ENCODE results near the gene ZNF341.

Gene ZNF341

DNA sequence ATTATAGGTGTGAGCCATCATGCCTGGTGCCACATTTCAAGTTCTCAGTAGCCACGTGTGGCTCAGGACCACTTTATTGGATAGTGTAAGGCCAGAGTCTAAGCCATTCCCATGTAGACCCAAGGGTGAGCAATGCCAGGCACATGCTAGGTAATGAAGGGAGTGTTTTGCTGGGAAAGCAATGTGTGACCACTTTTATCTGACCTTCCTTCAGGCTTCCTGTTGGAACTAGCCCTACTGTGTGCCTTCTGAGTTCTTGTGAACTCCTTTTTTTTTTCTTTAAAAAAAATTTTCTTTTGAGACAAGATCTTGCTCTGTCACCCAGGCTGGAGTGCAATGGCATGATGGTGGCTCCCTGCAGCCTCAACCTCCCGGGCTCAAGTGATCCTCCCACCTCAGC lies 33.3 kb downstream of the ZNF341 start:
- no peaks in the 10 kb centered on the region for H3K27me3 ChIP-seq (replicated peaks)
- peaks cover 2% of the 10 kb centered on the region for H3K36me3 ChIP-seq (replicated peaks)
- TF ChIP-seq, protein P1, sequence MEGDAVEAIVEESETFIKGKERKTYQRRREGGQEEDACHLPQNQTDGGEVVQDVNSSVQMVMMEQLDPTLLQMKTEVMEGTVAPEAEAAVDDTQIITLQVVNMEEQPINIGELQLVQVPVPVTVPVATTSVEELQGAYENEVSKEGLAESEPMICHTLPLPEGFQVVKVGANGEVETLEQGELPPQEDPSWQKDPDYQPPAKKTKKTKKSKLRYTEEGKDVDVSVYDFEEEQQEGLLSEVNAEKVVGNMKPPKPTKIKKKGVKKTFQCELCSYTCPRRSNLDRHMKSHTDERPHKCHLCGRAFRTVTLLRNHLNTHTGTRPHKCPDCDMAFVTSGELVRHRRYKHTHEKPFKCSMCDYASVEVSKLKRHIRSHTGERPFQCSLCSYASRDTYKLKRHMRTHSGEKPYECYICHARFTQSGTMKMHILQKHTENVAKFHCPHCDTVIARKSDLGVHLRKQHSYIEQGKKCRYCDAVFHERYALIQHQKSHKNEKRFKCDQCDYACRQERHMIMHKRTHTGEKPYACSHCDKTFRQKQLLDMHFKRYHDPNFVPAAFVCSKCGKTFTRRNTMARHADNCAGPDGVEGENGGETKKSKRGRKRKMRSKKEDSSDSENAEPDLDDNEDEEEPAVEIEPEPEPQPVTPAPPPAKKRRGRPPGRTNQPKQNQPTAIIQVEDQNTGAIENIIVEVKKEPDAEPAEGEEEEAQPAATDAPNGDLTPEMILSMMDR (IDR thresholded peaks at IDR 0.05; ENCODE audit: low read depth, low read length, missing control alignments) = no peak
- in situ Hi-C loops (cut with HindIII; ENCODE audit: low pct_ligation_motif_present, low sequenced_read_pairs) = no loop called here
- H3K27ac ChIP-seq = no peak overlapping the region
- H3K4me3 ChIP-seq (ENCODE audit: low read depth, low read length) = no peak overlapping the region
- DNase-seq = no peak

DNA sequence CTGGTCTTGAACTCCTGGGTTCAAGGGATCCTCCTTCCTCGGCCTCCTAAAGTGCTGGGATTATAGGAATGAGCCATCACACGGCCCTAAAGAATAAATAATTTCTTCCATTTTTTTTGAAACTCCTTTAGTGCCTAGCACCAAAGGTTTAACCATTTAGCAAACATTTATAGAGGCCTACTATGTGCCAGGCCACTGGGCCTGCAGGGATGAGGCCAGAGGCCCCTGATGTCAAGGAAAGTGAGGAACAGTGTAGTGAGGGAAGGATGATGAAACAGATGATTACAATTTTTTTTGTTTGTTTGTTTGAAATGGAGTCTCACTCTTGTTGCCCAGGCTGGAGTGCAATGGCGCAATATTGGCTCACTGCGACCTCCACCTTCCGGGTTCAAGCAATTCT lies 33.8 kb downstream of the ZNF341 start:
- DNase-seq = no peak
- Histone ChIP-seq H3K27me3 (replicated peaks) (no peaks in the 10 kb centered on the region), H3K27ac (no peak overlapping the region), H3K4me3 (ENCODE audit: low read depth, low read length) (no peak overlapping the region), H3K36me3 (replicated peaks) (peaks cover 2% of the 10 kb centered on the region)
- in situ Hi-C loops (cut with HindIII; ENCODE audit: low pct_ligation_motif_present, low sequenced_read_pairs) = no loop called here
- TF ChIP-seq, protein P1 (IDR thresholded peaks at IDR 0.05; ENCODE audit: low read depth, low read length, missing control alignments) = no peak

DNA sequence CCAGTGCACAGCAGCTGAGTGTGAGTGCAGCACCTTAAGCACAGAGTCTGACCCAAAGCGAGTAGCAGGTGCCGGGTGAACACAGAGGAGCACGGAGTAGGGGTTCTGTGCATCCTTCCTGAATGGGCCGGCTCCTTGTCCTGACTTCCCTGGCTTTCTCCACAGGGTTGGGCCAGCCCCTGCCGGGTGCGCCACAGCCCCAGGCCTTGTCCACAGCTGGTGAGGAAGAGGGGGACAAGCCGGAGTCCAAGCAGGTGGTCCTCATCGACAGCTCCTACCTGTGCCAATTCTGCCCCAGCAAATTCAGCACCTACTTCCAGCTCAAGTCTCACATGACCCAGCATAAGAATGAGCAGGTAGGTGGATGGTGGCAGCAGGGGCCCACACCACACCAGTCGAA lies 34.9 kb downstream of the ZNF341 start:
- no peak overlapping the region for H3K4me3 ChIP-seq (ENCODE audit: low read depth, low read length)
- in situ Hi-C loops (cut with HindIII; ENCODE audit: low pct_ligation_motif_present, low sequenced_read_pairs) = no loop called here
- TF ChIP-seq, protein P1 (IDR thresholded peaks at IDR 0.05; ENCODE audit: low read depth, low read length, missing control alignments) = no peak
- DNase-seq = no peak
- H3K27ac ChIP-seq = no peak overlapping the region
- H3K27me3 ChIP-seq (replicated peaks) = no peaks in the 10 kb centered on the region
- peaks cover 2% of the 10 kb centered on the region for H3K36me3 ChIP-seq (replicated peaks)

DNA sequence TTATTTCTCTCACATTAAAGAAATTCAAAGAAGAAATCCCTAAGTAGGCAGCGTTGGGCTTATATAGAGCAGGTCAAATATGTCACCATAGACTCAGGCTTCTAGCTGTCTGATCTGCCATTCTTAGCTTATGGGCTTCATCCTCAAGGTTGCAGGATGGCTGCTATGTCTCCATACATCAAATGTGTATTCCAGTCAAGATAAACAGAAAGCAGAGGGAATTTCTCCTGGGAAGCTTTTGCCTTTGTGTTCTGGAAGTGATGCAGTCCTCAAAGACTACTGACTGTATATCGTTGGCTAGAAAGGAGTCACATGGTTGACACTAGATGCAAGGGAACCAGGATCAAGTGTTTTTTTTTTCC lies 36.0 kb downstream of the ZNF341 start:
- TF ChIP-seq, protein P1 (IDR thresholded peaks at IDR 0.05; ENCODE audit: low read depth, low read length, missing control alignments) = no peak
- no peak overlapping the region for H3K27ac ChIP-seq
- no peak for DNase-seq
- H3K4me3 ChIP-seq (ENCODE audit: low read depth, low read length) = no peak overlapping the region
- in situ Hi-C loops (cut with HindIII; ENCODE audit: low pct_ligation_motif_present, low sequenced_read_pairs) = no loop called here
- peaks cover 2% of the 10 kb centered on the region for H3K36me3 ChIP-seq (replicated peaks)
- no peaks in the 10 kb centered on the region for H3K27me3 ChIP-seq (replicated peaks)

DNA sequence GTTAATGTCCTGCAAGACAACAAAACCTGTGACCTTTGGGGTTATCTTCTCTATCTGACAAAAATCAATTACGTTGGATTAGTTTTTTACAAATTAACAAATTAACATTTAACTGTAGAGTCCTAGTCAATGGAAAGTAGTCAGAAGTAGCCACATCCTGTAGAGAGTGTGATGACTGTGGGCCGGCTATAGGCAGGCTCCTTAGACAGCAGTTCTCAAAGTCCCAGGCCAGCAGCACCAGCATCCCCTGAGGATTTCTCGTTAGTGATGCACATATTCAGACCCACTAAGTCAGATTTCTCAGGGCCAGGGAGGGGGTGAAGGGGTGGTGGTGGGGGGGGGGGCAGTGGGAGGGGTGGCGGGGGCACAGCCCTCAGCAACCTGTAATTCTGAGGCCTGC lies 37.2 kb downstream of the ZNF341 start:
- DNase-seq = no peak
- H3K27ac ChIP-seq = no peak overlapping the region
- no peaks in the 10 kb centered on the region for H3K27me3 ChIP-seq (replicated peaks)
- no peak overlapping the region for H3K4me3 ChIP-seq (ENCODE audit: low read depth, low read length)
- peaks cover 2% of the 10 kb centered on the region for H3K36me3 ChIP-seq (replicated peaks)
- in situ Hi-C loops (cut with HindIII; ENCODE audit: low pct_ligation_motif_present, low sequenced_read_pairs) = no loop called here
- TF ChIP-seq, protein P1 (IDR thresholded peaks at IDR 0.05; ENCODE audit: low read depth, low read length, missing control alignments) = no peak

DNA sequence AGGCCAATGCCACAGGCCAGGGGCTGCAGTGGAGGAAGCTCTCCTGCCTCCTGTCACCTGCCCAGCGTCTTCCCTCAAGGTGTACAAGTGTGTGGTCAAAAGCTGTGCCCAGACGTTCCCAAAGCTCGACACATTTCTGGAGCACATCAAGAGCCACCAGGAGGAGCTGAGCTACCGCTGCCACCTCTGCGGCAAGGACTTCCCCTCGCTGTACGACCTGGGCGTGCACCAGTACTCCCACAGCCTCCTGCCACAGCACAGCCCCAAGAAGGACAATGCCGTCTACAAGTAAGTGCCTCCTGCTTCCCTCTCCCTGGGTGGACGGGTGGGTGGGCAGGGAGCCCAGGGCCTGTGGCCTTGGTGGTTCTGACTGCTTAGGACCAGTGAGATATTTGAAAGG lies 38.2 kb downstream of the ZNF341 start:
- H3K27me3 ChIP-seq (replicated peaks) = no peaks in the 10 kb centered on the region
- peaks cover 2% of the 10 kb centered on the region for H3K36me3 ChIP-seq (replicated peaks)
- in situ Hi-C loops (cut with HindIII; ENCODE audit: low pct_ligation_motif_present, low sequenced_read_pairs) = no loop called here
- no peak overlapping the region for H3K4me3 ChIP-seq (ENCODE audit: low read depth, low read length)
- no peak overlapping the region for H3K27ac ChIP-seq
- TF ChIP-seq, protein P1 (IDR thresholded peaks at IDR 0.05; ENCODE audit: low read depth, low read length, missing control alignments) = no peak
- no peak for DNase-seq

All from brain microvascular endothelial cell (primary cell).